Keratinocyte (primary cell): ENCODE measurements around the gene R3HCC1L. TPM values are rescaled to one million over a fixed set of nuclear protein-coding genes. Genes with fewer than 3 reads are reported as not detected.

ENCODE experiments used
- DNase-seq: peaks from one replicate; pipeline ENCODE4 v3.0.0-alpha.2; 2011; ENCODE audit warnings: low read depth, missing footprints, low spot score
- FAIRE-seq: peaks from 2 replicates; lab custom pipeline; 2011; peaks lifted over from hg19 to GRCh38; lab: Jason Lieb, UNC
- H2AFZ ChIP-seq: 2 replicates; pipeline ENCODE4 v1.6.0; 2012; ENCODE audit warnings: low read length, control low read depth, inconsistent platforms; ENCODE audit not compliant: control insufficient read depth
- H3K27ac ChIP-seq: 2 replicates; pipeline ENCODE4 v1.5.1; 2011; ENCODE audit warnings: low read length; ENCODE audit not compliant: control insufficient read depth, insufficient read depth
- H3K27me3 ChIP-seq: 3 replicates; pipeline ENCODE4 v1.6.0; 2011; ENCODE audit warnings: low read length; ENCODE audit not compliant: control insufficient read depth, insufficient read depth; ENCODE audit errors: extremely low read depth
- H3K36me3 ChIP-seq, 2 experiments: 2 replicates in 1 of 2; 3 replicates in 1 of 2; pipeline ENCODE4 v1.5.1; 2011; ENCODE audit warnings: low read length in 2 of 2, mild to moderate bottlenecking in 1 of 2; ENCODE audit not compliant: control insufficient read depth in 2 of 2, insufficient read depth in 2 of 2; ENCODE audit errors: extremely low read depth in 1 of 2
- H3K4me1 ChIP-seq: 3 replicates; pipeline ENCODE4 v1.5.1; 2011; ENCODE audit warnings: low read length; ENCODE audit not compliant: control insufficient read depth, insufficient read depth; ENCODE audit errors: extremely low read depth
- H3K4me2 ChIP-seq: 3 replicates; pipeline ENCODE4 v1.6.0; 2011; ENCODE audit warnings: low read depth, low read length; ENCODE audit not compliant: control insufficient read depth, insufficient read depth; ENCODE audit errors: extremely low read depth
- H3K4me3 ChIP-seq, 3 experiments: fragments of 200-600 bp in 1 of 3; sonication (generic) in 1 of 3; 2 replicates in 2 of 3; 3 replicates in 1 of 3; pipeline ENCODE4 v1.5.1; 2011 to 2016; ENCODE audit warnings: low read length in 3 of 3, mild to moderate bottlenecking in 3 of 3, control low read depth in 2 of 3, inconsistent platforms in 1 of 3, low read depth in 1 of 3, mixed read lengths in 1 of 3, mixed run types in 1 of 3, moderate library complexity in 1 of 3; ENCODE audit not compliant: control insufficient read depth in 2 of 3, insufficient read depth in 2 of 3; ENCODE audit errors: extremely low read depth in 1 of 3
- H3K79me2 ChIP-seq: 2 replicates; pipeline ENCODE4 v1.6.0; 2012; ENCODE audit warnings: low read length; ENCODE audit not compliant: control insufficient read depth, insufficient read depth
- H3K9ac ChIP-seq: 3 replicates; pipeline ENCODE4 v1.6.0; 2011; ENCODE audit warnings: low read length; ENCODE audit not compliant: control insufficient read depth, insufficient read depth; ENCODE audit errors: extremely low read depth
- H3K9me1 ChIP-seq: 3 replicates; pipeline ENCODE4 v1.6.0; 2011; ENCODE audit warnings: low read length; ENCODE audit not compliant: control insufficient read depth, insufficient read depth; ENCODE audit errors: extremely low read depth
- H3K9me3 ChIP-seq: 2 replicates; pipeline ENCODE4 v1.5.1; 2012; ENCODE audit warnings: low read depth, low read length; ENCODE audit not compliant: control insufficient read depth
- H4K20me1 ChIP-seq: 3 replicates; pipeline ENCODE4 v1.6.0; 2011; ENCODE audit warnings: low read length; ENCODE audit not compliant: control insufficient read depth, insufficient read depth; ENCODE audit errors: extremely low read depth
- EZH2 ChIP-seq: IDR thresholded peaks from one replicate; pipeline ENCODE4 v1.6.1; 2012; ENCODE audit warnings: inconsistent platforms, mild to moderate bottlenecking, low read length, moderate library complexity
- dilution Hi-C: fragments of 300-500 bp; cut with MboI; formaldehyde crosslinking; loops from one replicate; pipeline ENCODE4 v1.7.0; 2020; ENCODE audit warnings: low sequenced_read_pairs; ENCODE audit not compliant: extremely low pct_ligation_motif_present
- polyA plus RNA-seq, 5 experiments: library from polyadenylated mRNA; depleted of rRNA in 3 of 5; stranded (reverse) in 3 of 5; stranded (forward) in 1 of 5; unstranded in 1 of 5; fragments of >200 nt; gene quantifications; 1 replicate in 1 of 5; 2 replicates in 3 of 5; 3 replicates in 1 of 5; pipeline versions ENCODE4 v1.2.1 to v1.2.3, GENCODE V29; 2011 to 2012; ENCODE audit warnings: missing spikeins in 2 of 5, low read depth in 1 of 5, low replicate concordance in 1 of 5
- TF ChIP-seq, protein P1 (sequence below), 3 experiments: IDR thresholded peaks in 1 of 3; conservative IDR thresholded peaks in 1 of 3; optimal IDR thresholded peaks in 1 of 3; 2 replicates in 2 of 3; 3 replicates in 1 of 3; pipeline versions ENCODE3 to v1.5.1; 2011; ENCODE audit warnings: low read length in 3 of 3, mild to moderate bottlenecking in 3 of 3, moderate library complexity in 2 of 3, control low read depth in 1 of 3, inconsistent platforms in 1 of 3; ENCODE audit not compliant: insufficient read depth in 2 of 3; ENCODE audit errors: extremely low read depth in 1 of 3

Gene R3HCC1L
- polyA plus RNA-seq, 1 donor (not counting 4 experiments of a cell fraction or from before 2014, with no cell fraction given) = 11.7 TPM

DNA sequence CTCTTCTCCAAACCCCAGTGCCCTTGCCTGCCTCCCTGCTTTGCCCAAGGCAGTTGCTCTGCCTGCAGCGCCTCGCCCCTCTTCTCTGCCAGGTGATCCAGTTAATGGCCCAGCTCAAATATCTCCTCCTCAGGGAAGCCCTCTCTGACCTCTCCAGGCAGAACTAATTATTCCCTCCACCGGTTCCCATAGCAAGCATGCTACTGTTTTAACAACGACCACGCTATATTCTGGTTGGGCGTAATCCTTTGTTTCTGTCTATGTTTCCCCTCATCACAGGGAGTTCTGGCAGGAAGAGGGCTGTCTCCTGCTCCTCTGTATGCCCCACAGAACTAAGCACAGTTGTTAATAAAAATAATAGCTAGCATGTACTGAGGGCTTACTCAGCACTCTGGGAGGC, 36.8 kb upstream of the R3HCC1L start:
- no peak for FAIRE-seq
- H3K4me2 ChIP-seq = no peak overlapping the region
- peaks cover 6% of the 10 kb centered on the region for H3K27me3 ChIP-seq
- dilution Hi-C loops = no loop called here
- no peaks in the 10 kb centered on the region for H3K79me2 ChIP-seq
- TF ChIP-seq, protein P1, sequence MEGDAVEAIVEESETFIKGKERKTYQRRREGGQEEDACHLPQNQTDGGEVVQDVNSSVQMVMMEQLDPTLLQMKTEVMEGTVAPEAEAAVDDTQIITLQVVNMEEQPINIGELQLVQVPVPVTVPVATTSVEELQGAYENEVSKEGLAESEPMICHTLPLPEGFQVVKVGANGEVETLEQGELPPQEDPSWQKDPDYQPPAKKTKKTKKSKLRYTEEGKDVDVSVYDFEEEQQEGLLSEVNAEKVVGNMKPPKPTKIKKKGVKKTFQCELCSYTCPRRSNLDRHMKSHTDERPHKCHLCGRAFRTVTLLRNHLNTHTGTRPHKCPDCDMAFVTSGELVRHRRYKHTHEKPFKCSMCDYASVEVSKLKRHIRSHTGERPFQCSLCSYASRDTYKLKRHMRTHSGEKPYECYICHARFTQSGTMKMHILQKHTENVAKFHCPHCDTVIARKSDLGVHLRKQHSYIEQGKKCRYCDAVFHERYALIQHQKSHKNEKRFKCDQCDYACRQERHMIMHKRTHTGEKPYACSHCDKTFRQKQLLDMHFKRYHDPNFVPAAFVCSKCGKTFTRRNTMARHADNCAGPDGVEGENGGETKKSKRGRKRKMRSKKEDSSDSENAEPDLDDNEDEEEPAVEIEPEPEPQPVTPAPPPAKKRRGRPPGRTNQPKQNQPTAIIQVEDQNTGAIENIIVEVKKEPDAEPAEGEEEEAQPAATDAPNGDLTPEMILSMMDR (optimal IDR thresholded peaks at IDR 0.05 in 1 of 3, IDR thresholded peaks at IDR 0.05 in 1 of 3, conservative IDR thresholded peaks at IDR 0.05 in 1 of 3; ENCODE audit: extremely low read depth in 1 of 3, insufficient read depth in 2 of 3, low read length in 3 of 3) = no peak
- TF ChIP-seq EZH2 = no peak
- no peak overlapping the region for H2AFZ ChIP-seq
- DNase-seq = no peak
- H3K9ac ChIP-seq = no peak overlapping the region
- no peaks in the 10 kb centered on the region for H3K4me1 ChIP-seq
- no peak overlapping the region for H3K4me3 ChIP-seq
- H4K20me1 ChIP-seq = no peaks in the 10 kb centered on the region
- no peaks in the 10 kb centered on the region for H3K9me3 ChIP-seq
- H3K27ac ChIP-seq = no peak overlapping the region
- no peaks in the 10 kb centered on the region for H3K9me1 ChIP-seq
- no peaks in the 10 kb centered on the region for H3K36me3 ChIP-seq

DNA sequence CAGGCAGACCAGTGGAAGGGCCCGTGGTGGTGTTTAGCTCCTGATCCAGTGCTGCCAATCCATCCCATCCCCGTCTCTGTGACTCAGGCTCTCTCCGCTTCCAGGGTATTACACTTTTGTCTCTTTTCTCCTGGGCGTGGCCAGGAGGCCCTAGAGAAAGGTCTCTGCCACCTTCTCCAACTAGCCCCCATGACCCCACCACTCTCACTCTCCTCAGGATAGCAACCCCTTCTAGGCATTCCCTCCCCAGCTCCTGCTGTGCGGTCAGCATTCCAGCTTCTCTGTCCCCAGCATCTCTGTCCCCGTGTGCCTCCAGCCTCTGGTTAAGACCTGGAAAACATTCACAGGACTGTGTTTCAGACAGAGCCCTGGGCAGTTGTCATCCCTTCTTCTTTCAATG, 36.2 kb upstream of the R3HCC1L start:
- TF ChIP-seq, protein P1 (optimal IDR thresholded peaks at IDR 0.05 in 1 of 3, IDR thresholded peaks at IDR 0.05 in 1 of 3, conservative IDR thresholded peaks at IDR 0.05 in 1 of 3; ENCODE audit: extremely low read depth in 1 of 3, insufficient read depth in 2 of 3, low read length in 3 of 3) = no peak
- TF ChIP-seq EZH2 = no peak
- FAIRE-seq (no peak), DNase-seq (no peak)
- H3K4me1 ChIP-seq = no peaks in the 10 kb centered on the region
- no peak overlapping the region for H3K9ac ChIP-seq
- H3K4me2 ChIP-seq = no peak overlapping the region
- H3K36me3 ChIP-seq = no peaks in the 10 kb centered on the region
- no peak overlapping the region for H3K27ac ChIP-seq
- no peak overlapping the region for H3K4me3 ChIP-seq
- dilution Hi-C loops = no loop called here
- H3K27me3 ChIP-seq = peaks cover 6% of the 10 kb centered on the region
- no peaks in the 10 kb centered on the region for H3K9me1 ChIP-seq
- H3K79me2 ChIP-seq = no peaks in the 10 kb centered on the region
- H3K9me3 ChIP-seq = no peaks in the 10 kb centered on the region
- no peaks in the 10 kb centered on the region for H4K20me1 ChIP-seq
- no peak overlapping the region for H2AFZ ChIP-seq
